AG04449 (cell line): Measurements from ENCODE around the gene RDH12.
"Not testable (repeated sequence)": the region's sequence is repeated elsewhere in the genome, so short reads cannot be mapped to it uniquely, and the experiment has no call there.

ENCODE experiments used
- CTCF ChIA-PET: fragments of 350-600 bp; formaldehyde crosslinking; extraction: SDS; loops from one replicate; lab custom pipeline; 2021; ENCODE audit warnings: antibody characterized with exemption; lab: Yijun Ruan, JAX
- POLR2A ChIA-PET: fragments of 400-600, 350-600 bp; formaldehyde crosslinking; extraction: SDS; loops from one replicate; lab custom pipeline; 2020; ENCODE audit warnings: antibody characterized with exemption, inconsistent platforms; lab: Yijun Ruan, JAX
- DNase-seq: peaks from one replicate; pipeline ENCODE4 v3.0.0-alpha.2; 2010; ENCODE audit warnings: low read depth, low spot score
- H3K4me3 ChIP-seq: 2 replicates; pipeline ENCODE4 v1.5.1; 2011; ENCODE audit warnings: low read depth, mild to moderate bottlenecking, control low read depth, low read length
- TF ChIP-seq, protein P1 (sequence below): IDR thresholded peaks from one replicate; pipeline ENCODE4 v1.5.1; 2011; ENCODE audit warnings: mild to moderate bottlenecking, moderate library complexity, low read length, control low read depth, inconsistent platforms; ENCODE audit not compliant: insufficient read depth; ENCODE audit errors: missing control alignments

The RDH12 gene

GRCh38 chr14:67701492-67701891 lies at the start of gene RDH12:
Gene RDH12, plus strand, starts transcription at chr14:67701886. Its CDS starts 20,757 bp downstream, at chr14:67722643.
- ChIA-PET POLR2A (interaction anchor here (0.6 kb wide), 1 partner anchor 15 kb away, joined by 4 read pairs; no protein-coding TSS in a partner anchor), CTCF (interaction anchor here (1.0 to 8.9 kb wide), 10 partner anchors 9 to 274 kb away, joined by 3 to 417 read pairs (median 80); partner anchors contain the start of genes ARG2 and PIGH)
- DNase-seq, H3K4me3 ChIP-seq: not testable (repeated sequence)

DNA sequence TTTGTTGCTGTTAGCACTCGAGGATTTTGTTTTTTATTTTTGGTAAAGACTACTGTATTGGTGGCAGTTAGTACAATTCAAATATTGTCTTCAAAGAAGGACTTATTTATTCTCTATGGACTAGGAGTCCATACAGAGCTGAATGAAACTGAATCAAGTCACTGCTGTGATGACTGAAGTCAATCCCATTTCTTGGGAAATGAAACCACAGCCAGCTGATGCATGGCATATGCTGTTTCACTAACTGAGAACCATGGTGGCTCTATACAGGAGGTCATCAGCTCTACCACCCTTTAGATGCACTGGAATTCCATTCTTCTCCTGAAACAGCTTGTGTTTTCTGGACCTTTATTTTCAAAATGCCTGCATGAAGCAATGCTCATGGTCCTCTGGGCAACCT lies 49.5 kb upstream of the RDH12 start:
- H3K4me3 ChIP-seq = no peak overlapping the region
- POLR2A ChIA-PET = no interaction called here
- no peak for DNase-seq
- CTCF ChIA-PET = interaction anchor here (1.0 to 8.8 kb wide), 9 partner anchors 9 to 81 kb away, joined by 3 to 109 read pairs (median 5); partner anchors contain the start of genes PIGH and VTI1B
- TF ChIP-seq, protein P1, sequence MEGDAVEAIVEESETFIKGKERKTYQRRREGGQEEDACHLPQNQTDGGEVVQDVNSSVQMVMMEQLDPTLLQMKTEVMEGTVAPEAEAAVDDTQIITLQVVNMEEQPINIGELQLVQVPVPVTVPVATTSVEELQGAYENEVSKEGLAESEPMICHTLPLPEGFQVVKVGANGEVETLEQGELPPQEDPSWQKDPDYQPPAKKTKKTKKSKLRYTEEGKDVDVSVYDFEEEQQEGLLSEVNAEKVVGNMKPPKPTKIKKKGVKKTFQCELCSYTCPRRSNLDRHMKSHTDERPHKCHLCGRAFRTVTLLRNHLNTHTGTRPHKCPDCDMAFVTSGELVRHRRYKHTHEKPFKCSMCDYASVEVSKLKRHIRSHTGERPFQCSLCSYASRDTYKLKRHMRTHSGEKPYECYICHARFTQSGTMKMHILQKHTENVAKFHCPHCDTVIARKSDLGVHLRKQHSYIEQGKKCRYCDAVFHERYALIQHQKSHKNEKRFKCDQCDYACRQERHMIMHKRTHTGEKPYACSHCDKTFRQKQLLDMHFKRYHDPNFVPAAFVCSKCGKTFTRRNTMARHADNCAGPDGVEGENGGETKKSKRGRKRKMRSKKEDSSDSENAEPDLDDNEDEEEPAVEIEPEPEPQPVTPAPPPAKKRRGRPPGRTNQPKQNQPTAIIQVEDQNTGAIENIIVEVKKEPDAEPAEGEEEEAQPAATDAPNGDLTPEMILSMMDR = no peak

DNA sequence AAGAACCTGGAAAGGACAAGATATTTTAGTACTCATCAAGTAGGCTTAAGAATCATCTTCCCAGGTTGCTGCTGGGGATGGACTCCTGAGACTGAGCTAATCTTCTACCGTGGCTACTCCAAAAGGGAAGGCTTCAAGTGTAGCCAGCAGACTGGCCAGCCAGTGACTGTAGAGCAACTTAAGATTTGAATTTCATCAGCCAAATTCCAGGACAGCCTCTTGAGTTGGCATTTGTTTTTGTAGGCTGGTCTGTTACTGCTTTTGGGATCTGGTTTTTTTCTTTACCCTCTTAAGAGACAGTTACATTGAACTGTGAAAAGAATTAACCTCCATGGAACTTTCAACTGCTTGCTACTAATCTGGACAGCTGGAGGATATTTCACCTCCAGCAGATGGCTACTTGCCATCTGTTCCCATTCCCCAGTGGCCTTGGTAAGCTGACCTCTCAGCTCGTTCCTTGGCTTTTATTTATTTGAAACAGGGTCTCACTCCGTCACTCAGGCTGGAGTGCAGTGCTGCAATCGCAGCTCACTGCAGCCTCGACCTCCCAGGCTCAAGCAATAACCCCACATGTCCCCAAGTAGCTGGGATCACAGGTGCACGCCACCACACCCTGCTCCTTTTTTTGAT lies 47.9 kb upstream of the RDH12 start:
- POLR2A ChIA-PET = interaction anchor here (1.6 kb wide), 1 partner anchor 9 kb away, joined by 5 read pairs; no protein-coding TSS in a partner anchor
- no peak overlapping the region for H3K4me3 ChIP-seq
- CTCF ChIA-PET = interaction anchor here (0.8 to 8.8 kb wide), 8 partner anchors 9 to 69 kb away, joined by 3 to 109 read pairs (median 5); partner anchors contain the start of genes PIGH and VTI1B
- TF ChIP-seq, protein P1 = no peak
- DNase-seq = no peak

DNA sequence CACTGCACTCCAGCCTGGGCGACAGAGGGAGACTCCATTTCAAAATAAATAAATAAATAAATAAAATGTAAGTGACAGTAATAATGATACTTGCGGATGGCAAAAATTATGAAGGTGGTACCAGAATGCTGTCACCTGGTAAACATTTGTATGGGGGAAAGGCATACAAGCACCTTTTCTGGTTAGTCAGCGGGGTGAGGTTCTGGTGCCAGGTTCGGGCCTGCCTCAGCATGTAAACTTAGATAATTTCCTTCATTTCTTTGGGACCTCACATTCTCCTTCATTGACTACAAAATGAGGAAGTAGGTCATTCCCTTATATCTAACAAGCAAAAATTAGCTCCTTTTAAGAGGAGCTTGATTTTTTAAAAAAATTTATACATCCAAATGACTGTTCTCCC lies 38.1 kb upstream of the RDH12 start:
- H3K4me3 ChIP-seq = no peak overlapping the region
- TF ChIP-seq, protein P1 = no peak
- CTCF ChIA-PET = interaction anchor here (0.7 to 16.3 kb wide), 10 partner anchors 8 to 236 kb away, joined by 3 to 269 read pairs (median 7); partner anchors contain the start of genes ARG2 and PIGH
- no peak for DNase-seq
- POLR2A ChIA-PET = no interaction called here

GRCh38 chr14:67665868-67666267 lies 35.8 kb upstream of the RDH12 start:
- TF ChIP-seq, protein P1 = no peak
- no peak for DNase-seq
- CTCF ChIA-PET = interaction anchor here (0.9 to 16.3 kb wide), 19 partner anchors 11 to 239 kb away, joined by 3 to 269 read pairs (median 10); partner anchors contain the start of genes ARG2, PIGH and RDH12
- POLR2A ChIA-PET = no interaction called here
- H3K4me3 ChIP-seq = no peak overlapping the region

GRCh38 chr14:67666750-67667449 lies 34.8 kb upstream of the RDH12 start:
- CTCF ChIA-PET = interaction anchor here (0.6 to 16.3 kb wide), 34 partner anchors 10 to 240 kb away, joined by 3 to 269 read pairs (median 5); partner anchors contain the start of genes ARG2, PIGH, RDH11 and RDH12
- TF ChIP-seq, protein P1 = peak; percentile 61
- POLR2A ChIA-PET = no interaction called here
- DNase-seq = no peak
- H3K4me3 ChIP-seq = no peak overlapping the region
